Suppressor macrophage treated with lipopolysaccharide for 1 hour (primary cell): ENCODE results near the gene TLE3.

Experiments used
- DNase-seq, 3 donors: peaks; one replicate each; pipeline ENCODE4 v3.0.0-alpha.2; 2020 to 2022

The TLE3 gene

GRCh38 chr15:69999392-70000085, 98.2 kb downstream of the TLE3 start:
- no peak for DNase-seq

GRCh38 chr15:69998541-69999391, 99.0 kb downstream of the TLE3 start:
- no peak for DNase-seq

- DNase-seq: no peak
These were observed 99.9 kb downstream of the TLE3 start for GRCh38 chr15:69997813-69998212.
